HG02884 (cell line): ENCODE data around the gene UBE3C.
"Not testable (repeated sequence)": the region's sequence is repeated elsewhere in the genome, so short reads cannot be mapped to it uniquely, and the experiment has no call there.

Experiments used
- ATAC-seq: cut with Tn5 transposase; IDR thresholded peaks from one replicate; pipeline ENCODE4 v1.9.1; 2021; ENCODE audit warnings: mild to moderate bottlenecking, moderate library complexity; ENCODE audit not compliant: unreplicated experiment

Gene UBE3C

DNA sequence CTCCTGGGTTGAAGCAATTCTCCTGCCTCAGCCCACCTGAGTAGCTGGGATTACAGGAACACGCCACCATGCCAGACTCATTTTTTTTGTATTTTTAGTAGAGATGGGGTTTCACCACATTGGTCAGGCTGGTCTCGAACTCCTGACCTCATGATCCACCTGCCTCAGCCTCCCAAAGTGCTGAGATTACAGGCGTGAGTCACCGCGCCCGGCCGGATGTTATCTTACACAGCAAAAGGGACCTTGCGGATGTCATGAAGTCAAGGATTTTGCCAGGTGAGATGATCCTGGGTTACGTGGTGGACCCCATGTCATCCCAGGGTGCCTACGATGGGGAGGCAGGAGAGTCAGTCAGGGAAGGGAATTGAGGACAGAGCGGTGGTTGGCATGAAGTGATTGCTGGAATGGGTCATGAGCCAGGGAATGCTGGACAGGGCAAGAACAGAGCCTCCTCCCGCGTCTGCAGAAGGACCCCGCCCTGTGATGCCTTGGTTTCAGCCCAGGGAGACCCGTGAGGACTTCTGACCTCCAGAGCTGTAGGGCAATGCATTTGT, 8.7 kb upstream of the UBE3C start:
- ATAC-seq: no peak

GRCh38 chr7:157130849-157131248, 7.9 kb upstream of the UBE3C start:
- ATAC-seq: not testable (repeated sequence)

GRCh38 chr7:157132796-157133195, 5.9 kb upstream of the UBE3C start:
- ATAC-seq: no peak

- no peak for ATAC-seq
Observed at GRCh38 chr7:157133304-157133703, 5.4 kb upstream of the UBE3C start.

DNA sequence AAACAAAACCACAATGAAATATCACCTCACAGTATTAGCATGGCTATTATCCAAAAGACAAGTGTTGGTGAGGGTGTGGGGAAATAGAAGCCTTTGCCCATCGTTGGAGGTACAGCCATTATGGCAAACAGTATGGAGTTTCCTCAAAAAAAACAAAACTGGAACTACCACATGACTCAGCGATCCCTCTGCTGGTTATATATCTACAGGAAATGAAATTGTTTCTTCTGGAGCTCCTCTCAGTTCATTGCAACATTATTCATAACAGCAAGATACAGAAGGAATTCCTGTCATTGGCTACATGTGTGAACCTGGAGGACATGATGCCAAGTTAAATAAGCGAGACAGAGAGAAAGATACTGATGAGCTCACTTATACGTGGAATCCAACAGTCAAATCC, 2.4 kb upstream of the UBE3C start:
- no peak for ATAC-seq

DNA sequence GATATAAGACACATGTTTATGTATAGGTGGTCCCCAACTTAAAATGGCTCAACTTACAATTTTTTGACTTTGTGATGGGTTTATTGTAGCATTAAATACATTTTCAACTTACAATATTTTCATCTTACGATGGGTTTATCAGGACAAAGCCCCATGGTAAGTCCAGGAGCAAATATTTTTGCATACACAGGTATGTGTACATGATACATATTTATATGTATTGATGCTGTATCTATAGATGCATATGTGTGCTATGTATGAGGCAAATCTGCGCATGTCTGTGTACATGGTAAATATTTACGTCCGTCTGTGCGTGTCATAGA, 664 bp upstream of the UBE3C start:
- ATAC-seq: no peak

GRCh38 chr7:157139111-157139809, 534 bp downstream of the UBE3C start:
- peak; percentile 29 for ATAC-seq

GRCh38 chr7:157139810-157140510, 1.2 kb downstream of the UBE3C start:
- no peak for ATAC-seq

GRCh38 chr7:157140511-157140905, 1.8 kb downstream of the UBE3C start:
- no peak for ATAC-seq

DNA sequence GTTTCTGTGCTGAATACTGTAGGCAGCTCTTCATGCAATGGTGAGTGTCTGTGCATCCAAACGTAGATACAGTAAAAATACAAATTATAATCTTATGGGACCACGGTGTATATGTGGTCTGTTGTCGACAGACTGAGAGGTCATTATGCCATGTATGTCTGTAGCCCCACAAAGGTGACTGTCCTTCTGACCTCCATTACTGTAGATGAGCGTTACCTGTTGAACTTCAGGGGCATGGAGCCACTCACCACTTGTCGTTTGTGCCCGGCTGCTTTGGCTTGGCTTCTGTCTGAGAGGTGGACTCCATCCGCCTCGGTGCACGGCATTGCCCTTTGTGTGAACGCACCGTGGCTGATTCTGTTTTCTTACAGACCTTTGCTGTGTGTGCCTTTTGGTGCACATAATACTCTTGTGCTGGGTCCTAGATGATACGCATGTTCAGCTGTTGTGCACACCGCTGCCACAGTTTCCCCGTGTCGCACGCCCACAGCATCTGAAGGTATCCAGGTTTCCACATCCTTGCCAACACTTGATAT, 2.9 kb downstream of the UBE3C start:
- no peak for ATAC-seq

- no peak for ATAC-seq
Observed at GRCh38 chr7:157143788-157144187, 5.1 kb downstream of the UBE3C start.

- ATAC-seq: no peak
Observed at GRCh38 chr7:157149317-157149716, 10.6 kb downstream of the UBE3C start.

DNA sequence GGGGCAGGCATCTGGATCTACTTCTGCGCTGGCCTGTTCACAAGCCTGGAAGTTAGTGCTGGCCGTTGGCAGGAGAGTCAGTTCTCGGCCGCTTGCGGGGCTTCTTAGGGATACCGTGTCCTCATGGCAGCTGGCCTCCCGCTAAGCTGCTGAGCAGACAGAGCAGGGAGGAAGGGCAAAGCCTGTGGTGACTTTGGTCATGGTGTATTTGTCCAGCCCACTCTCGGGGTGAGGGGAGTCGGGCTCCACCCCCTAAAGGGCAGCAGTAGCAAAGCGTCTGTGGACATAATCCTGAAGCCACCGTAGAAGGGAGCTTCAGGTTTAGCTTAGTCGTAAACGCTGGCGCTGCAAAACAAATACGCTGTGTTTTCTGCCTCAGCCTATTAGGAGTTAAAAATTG, 12.2 kb downstream of the UBE3C start:
- ATAC-seq: no peak

DNA sequence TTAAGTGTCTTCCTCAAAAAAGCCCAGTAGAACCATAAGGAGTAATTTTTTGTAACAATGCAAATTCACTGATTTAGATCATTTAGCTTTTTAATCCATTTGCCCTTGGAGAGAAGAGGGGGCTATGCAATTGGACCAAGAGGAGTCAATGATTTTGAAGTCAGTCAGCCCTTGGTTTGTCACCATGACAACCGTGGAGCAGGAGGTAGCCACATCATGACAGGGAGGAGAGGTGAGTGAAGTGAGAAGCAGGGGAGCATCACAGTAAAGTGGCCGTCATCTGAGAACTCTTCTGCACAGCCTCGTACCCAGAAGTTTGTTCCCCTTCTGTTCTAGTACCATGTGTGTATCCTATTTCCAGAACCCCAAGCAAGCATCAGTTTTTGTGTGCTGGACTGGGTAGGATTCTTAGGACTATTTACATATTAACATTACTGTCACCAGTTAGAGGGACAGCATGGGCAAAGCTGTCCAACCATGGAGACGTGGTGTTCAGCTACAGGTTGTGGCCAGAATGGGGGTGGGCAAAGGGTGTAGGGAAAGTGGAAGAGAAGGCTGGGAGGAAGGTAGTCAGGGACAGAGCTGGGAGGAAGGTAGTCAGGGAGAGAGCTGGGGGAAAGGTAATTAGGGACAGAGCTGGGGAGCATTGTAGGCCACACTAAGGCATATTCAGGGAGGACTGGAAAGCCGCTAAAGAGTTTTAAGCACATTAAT, 13.1 kb downstream of the UBE3C start:
- no peak for ATAC-seq

- ATAC-seq: no peak
Observed at GRCh38 chr7:157152391-157152937, 13.7 kb downstream of the UBE3C start.

GRCh38 chr7:157153260-157153659, 14.5 kb downstream of the UBE3C start:
- no peak for ATAC-seq

DNA sequence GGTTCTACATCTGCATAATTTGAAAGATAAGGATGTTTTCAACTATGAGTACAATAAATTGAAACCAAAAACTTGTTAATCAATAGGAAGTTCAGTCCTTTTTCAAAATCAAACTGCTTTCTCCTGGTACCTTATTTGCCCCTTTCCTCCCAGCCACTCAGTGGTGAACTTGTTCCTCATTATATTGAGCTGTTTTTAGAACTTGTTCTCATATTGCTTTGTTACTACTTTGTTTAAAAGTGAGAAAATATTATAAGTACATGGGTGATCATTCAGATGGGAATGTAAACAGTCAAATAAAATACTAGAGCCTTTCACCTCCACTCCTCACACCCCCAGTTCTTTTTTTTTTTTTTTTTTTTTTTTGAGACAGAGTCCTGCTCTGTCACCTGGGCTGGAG, 17.2 kb downstream of the UBE3C start:
- ATAC-seq: no peak

- no peak for ATAC-seq
Observed at GRCh38 chr7:157158400-157158799, 19.7 kb downstream of the UBE3C start.

- not testable (repeated sequence) for ATAC-seq
Observed at GRCh38 chr7:157159537-157159936, 20.8 kb downstream of the UBE3C start.

- ATAC-seq: no peak
Observed at GRCh38 chr7:157160433-157160832, 21.7 kb downstream of the UBE3C start.

DNA sequence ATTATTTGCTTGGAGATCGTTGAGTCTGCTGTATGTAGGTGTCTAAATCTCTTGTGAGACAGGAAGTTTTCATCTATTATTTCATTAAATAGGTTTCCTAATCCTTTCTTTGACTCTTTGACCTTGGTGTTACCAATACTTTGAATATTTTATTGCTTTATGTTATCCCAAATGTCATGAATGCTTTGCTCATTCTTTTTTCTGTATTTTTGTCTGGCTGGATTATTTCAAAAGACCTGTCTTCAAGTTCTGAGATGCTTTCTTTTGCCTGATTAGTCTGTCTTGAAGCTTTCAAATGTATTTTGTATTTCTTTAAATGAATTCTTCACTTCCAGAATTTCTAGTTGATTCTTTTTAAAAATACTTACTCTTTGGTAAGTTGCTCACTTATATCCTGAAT, 27.3 kb downstream of the UBE3C start:
- ATAC-seq: no peak
